SK-N-SH (cell line): ENCODE data around the gene DIP2A. TPM values are rescaled to one million over a fixed set of nuclear protein-coding genes. Genes with fewer than 3 reads are reported as not detected.
A peak's percentile ranks its signal among the peaks of the same experiment; 100 is the strongest.

Experiments
- CTCF ChIA-PET: fragments of 300-600, 350-600 bp; formaldehyde crosslinking; extraction: SDS; loops from one replicate; lab custom pipeline; 2021; lab: Yijun Ruan, JAX
- POLR2A ChIA-PET: fragments of 350-600 bp; sonication (Branson Sonifier 250); formaldehyde crosslinking; extraction: SDS; loops from one replicate; lab custom pipeline; 2020; ENCODE audit warnings: antibody characterized with exemption, inconsistent platforms; lab: Yijun Ruan, JAX
- DNase-seq: peaks from one replicate; pipeline ENCODE4 v3.0.0; 2012
- H2AFZ ChIP-seq: fragments of 200-600 bp; sonication (generic); 2 replicates; pipeline ENCODE4 v1.8.1; 2016; ENCODE audit warnings: antibody characterized with exemption, mild to moderate bottlenecking, low read depth
- H3F3A ChIP-seq: fragments of 200-600 bp; sonication (generic); replicated peaks from 2 replicates; pipeline ENCODE3; 2016; ENCODE audit warnings: antibody characterized with exemption, mild to moderate bottlenecking; ENCODE audit not compliant: insufficient read depth
- H3K27ac ChIP-seq, 2 experiments: fragments of 200-500 bp in 1 of 2; fragments of 200-600 bp in 1 of 2; sonication (Bioruptor generic) in 1 of 2; sonication (generic), shearing (Covaris generic) in 1 of 2; 2 replicates each; pipeline versions ENCODE4 v1.5.1 to v1.6.1; 2014 to 2016; ENCODE audit warnings: low read depth in 2 of 2, inconsistent platforms in 1 of 2, low read length in 1 of 2, mild to moderate bottlenecking in 1 of 2, mixed read lengths in 1 of 2
- H3K27me3 ChIP-seq: fragments of 200-600 bp; sonication (generic), shearing (Covaris generic); 2 replicates; pipeline ENCODE4 v1.6.1; 2016; ENCODE audit warnings: mixed run types; ENCODE audit not compliant: insufficient read depth
- H3K36me3 ChIP-seq, 2 experiments: fragments of 200-500 bp in 1 of 2; fragments of 200-600 bp in 1 of 2; sonication (Bioruptor generic) in 1 of 2; sonication (generic) in 1 of 2; replicated peaks in 1 of 2; 2 replicates each; pipeline versions ENCODE3 to v1.5.1; 2014 to 2016; ENCODE audit warnings: low read length in 1 of 2, mild to moderate bottlenecking in 1 of 2; ENCODE audit not compliant: insufficient read depth in 2 of 2, control insufficient read depth in 1 of 2
- H3K4me1 ChIP-seq, 2 experiments: fragments of 200-500 bp in 1 of 2; fragments of 200-600 bp in 1 of 2; sonication (Bioruptor generic) in 1 of 2; sonication (generic), shearing (Covaris generic) in 1 of 2; 2 replicates each; pipeline versions ENCODE4 v1.5.1 to v1.6.1; 2014 to 2016; ENCODE audit warnings: low read depth in 1 of 2, low read length in 1 of 2, mixed run types in 1 of 2; ENCODE audit not compliant: insufficient read depth in 2 of 2, control insufficient read depth in 1 of 2
- H3K4me2 ChIP-seq: fragments of 200-600 bp; sonication (generic), shearing (Covaris generic); 2 replicates; pipeline ENCODE4 v1.6.1; 2017; ENCODE audit warnings: mixed run types
- H3K4me3 ChIP-seq, 2 experiments: fragments of 200-500 bp in 1 of 2; fragments of 200-600 bp in 1 of 2; sonication (Bioruptor generic) in 1 of 2; sonication (generic), shearing (Covaris generic) in 1 of 2; 2 replicates each; pipeline versions ENCODE4 v1.5.1 to v1.8.1; 2014 to 2016; ENCODE audit warnings: low read depth in 2 of 2, inconsistent platforms in 1 of 2, low read length in 1 of 2, mild to moderate bottlenecking in 1 of 2, mixed read lengths in 1 of 2, moderate library complexity in 1 of 2
- H3K79me2 ChIP-seq: fragments of 200-600 bp; sonication (generic); 2 replicates; pipeline ENCODE4 v1.8.1; 2017; ENCODE audit warnings: mild to moderate bottlenecking; ENCODE audit not compliant: insufficient read depth
- H3K9ac ChIP-seq: fragments of 200-600 bp; sonication (generic); 2 replicates; pipeline ENCODE4 v1.6.1; 2017; ENCODE audit warnings: mixed run types
- H3K9me2 ChIP-seq: fragments of 200-600 bp; sonication (generic); 2 replicates; pipeline ENCODE4 v1.6.1; 2017; ENCODE audit warnings: mixed run types
- H3K9me3 ChIP-seq: fragments of 200-600 bp; sonication (generic); 2 replicates; pipeline ENCODE4 v1.6.1; 2017; ENCODE audit warnings: mixed run types, mild to moderate bottlenecking, moderate library complexity
- H4K20me1 ChIP-seq: fragments of 200-600 bp; sonication (generic); 2 replicates; pipeline ENCODE4 v1.6.1; 2017; ENCODE audit warnings: mild to moderate bottlenecking, mixed run types; ENCODE audit not compliant: insufficient read depth
- CHD2 ChIP-seq: fragments of 150-350 bp; IDR thresholded peaks from 2 replicates; pipeline ENCODE4 v1.6.1; 2018; ENCODE audit warnings: low read length; ENCODE audit not compliant: partially characterized antibody
- ELF1 ChIP-seq: IDR thresholded peaks from 2 replicates; pipeline ENCODE4 v1.4.0; 2012
- FOSL2 ChIP-seq: IDR thresholded peaks from 2 replicates; pipeline ENCODE4 v1.4.0; 2012; ENCODE audit warnings: low read depth, mild to moderate bottlenecking, moderate library complexity, borderline replicate concordance
- FOXJ3 ChIP-seq: sonication (generic); formaldehyde crosslinking; IDR thresholded peaks from 2 replicates; pipeline ENCODE4 v1.5.1; 2020; ENCODE audit warnings: mild to moderate bottlenecking, missing genetic modification reagents
- GATA2 ChIP-seq: sonication (generic); formaldehyde crosslinking; IDR thresholded peaks from 2 replicates; pipeline ENCODE4 v1.5.0; 2020; ENCODE audit warnings: mild to moderate bottlenecking, missing genetic modification reagents
- JUND ChIP-seq: IDR thresholded peaks from 2 replicates; pipeline ENCODE4 v1.4.0; 2012
- MEF2A ChIP-seq: IDR thresholded peaks from 2 replicates; pipeline ENCODE4 v1.4.0; 2012; ENCODE audit warnings: low read depth, borderline replicate concordance
- MXI1 ChIP-seq: IDR thresholded peaks from 2 replicates; pipeline ENCODE4 v1.6.1; 2012; ENCODE audit warnings: mild to moderate bottlenecking, low read depth, low read length, improper control_type of control experiment
- NFIC ChIP-seq: IDR thresholded peaks from 2 replicates; pipeline ENCODE4 v1.4.0; 2012; ENCODE audit warnings: borderline replicate concordance
- RAD21 ChIP-seq: IDR thresholded peaks from 2 replicates; pipeline ENCODE4 v1.6.1; 2012; ENCODE audit warnings: mild to moderate bottlenecking, low read length
- RXRA ChIP-seq: IDR thresholded peaks from 2 replicates; pipeline ENCODE4 v1.4.0; 2012; ENCODE audit warnings: low read depth, mild to moderate bottlenecking, borderline replicate concordance
- SIN3A ChIP-seq: IDR thresholded peaks from 2 replicates; pipeline ENCODE4 v1.6.1; 2012; ENCODE audit warnings: low read depth, mild to moderate bottlenecking, low read length, moderate library complexity, borderline replicate concordance
- SMC3 ChIP-seq: IDR thresholded peaks from 2 replicates; pipeline ENCODE4 v1.6.1; 2012; ENCODE audit warnings: low read depth, low read length, improper control_type of control experiment
- TEAD4 ChIP-seq: IDR thresholded peaks from 2 replicates; pipeline ENCODE4 v1.4.0; 2012; ENCODE audit warnings: mild to moderate bottlenecking, borderline replicate concordance; ENCODE audit not compliant: insufficient read depth
- WGBS: methylation state at CpG from one replicate; pipeline ENCODE4 v1.1.6; 2017; ENCODE audit warnings: low lambda C conversion rate; 5-methylcytosine and 5-hydroxymethylcytosine counted together
- polyA plus RNA-seq, 3 experiments: library from polyadenylated mRNA; depleted of rRNA; stranded (reverse); fragments of >200 nt; gene quantifications; 2 replicates each; pipeline ENCODE4 v1.2.3, GENCODE V29; 2012
- TF ChIP-seq, protein P1 (sequence below): IDR thresholded peaks from 2 replicates; pipeline ENCODE4 v1.4.0; 2012; ENCODE audit warnings: low read depth
- TF ChIP-seq, protein P2 (sequence below): fragments of 150-350 bp; IDR thresholded peaks from 2 replicates; pipeline ENCODE4 v1.6.1; 2017; ENCODE audit warnings: antibody characterized with exemption, low read length, low read depth, borderline replicate concordance
- TF ChIP-seq, protein P3 (sequence below): IDR thresholded peaks from 2 replicates; pipeline ENCODE4 v1.4.0; 2012; ENCODE audit warnings: low read depth, borderline replicate concordance
- TF ChIP-seq, protein P4 (sequence below): IDR thresholded peaks from 2 replicates; pipeline ENCODE4 v1.4.0; 2012; ENCODE audit warnings: low read depth, borderline replicate concordance
- TF ChIP-seq, protein P5 (sequence below): fragments of 200-600 bp; sonication (generic); IDR thresholded peaks from 2 replicates; pipeline ENCODE4 v1.6.1; 2017; ENCODE audit warnings: antibody characterized with exemption, mild to moderate bottlenecking, moderate library complexity
- TF ChIP-seq, protein P6 (sequence below): fragments of 150-350 bp; IDR thresholded peaks from 2 replicates; pipeline ENCODE4 v1.6.1; 2016; ENCODE audit warnings: mild to moderate bottlenecking, low read depth, low read length

The DIP2A gene
- polyA plus RNA-seq, 1 of the 3 experiments (the other 2 are of a cell fraction), result 26.9 TPM

DNA sequence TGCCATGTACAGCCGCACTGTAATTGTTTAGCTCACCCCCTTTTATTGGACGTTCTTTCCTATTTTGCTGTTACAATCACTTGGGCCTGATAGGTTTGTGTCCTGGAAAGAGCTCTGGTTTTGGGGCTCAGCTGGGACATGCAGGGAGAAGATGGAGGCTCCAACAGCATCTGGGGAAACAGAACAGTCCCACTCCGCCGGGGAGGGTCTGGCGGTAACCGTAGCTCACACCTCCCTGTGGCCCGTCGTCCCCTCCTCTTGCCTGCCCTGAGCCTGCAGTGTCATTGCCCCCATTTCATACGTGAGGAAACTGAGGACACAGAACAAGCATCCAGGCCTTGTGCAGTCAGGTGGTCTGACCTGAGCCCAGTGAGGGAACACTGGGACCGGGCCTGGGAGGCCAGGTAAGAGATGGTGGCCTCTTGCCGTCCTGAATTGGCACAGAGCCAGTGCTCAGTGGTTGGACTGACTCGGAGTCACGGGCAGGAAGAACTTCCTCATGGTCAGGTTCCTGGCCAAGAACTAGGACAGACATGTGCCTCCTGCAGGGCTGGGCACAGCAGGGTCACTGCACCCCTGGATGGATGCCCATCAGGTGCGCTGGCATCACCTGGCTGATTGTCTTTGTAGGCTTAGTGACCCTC lies 104.4 kb downstream of the DIP2A start:
- TF ChIP-seq, protein P1, sequence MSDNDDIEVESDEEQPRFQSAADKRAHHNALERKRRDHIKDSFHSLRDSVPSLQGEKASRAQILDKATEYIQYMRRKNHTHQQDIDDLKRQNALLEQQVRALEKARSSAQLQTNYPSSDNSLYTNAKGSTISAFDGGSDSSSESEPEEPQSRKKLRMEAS, result no peak
- TF ChIP-seq NFIC, result no peak
- no peak for TF ChIP-seq RAD21
- TF ChIP-seq TEAD4, result no peak
- TF ChIP-seq, protein P2, sequence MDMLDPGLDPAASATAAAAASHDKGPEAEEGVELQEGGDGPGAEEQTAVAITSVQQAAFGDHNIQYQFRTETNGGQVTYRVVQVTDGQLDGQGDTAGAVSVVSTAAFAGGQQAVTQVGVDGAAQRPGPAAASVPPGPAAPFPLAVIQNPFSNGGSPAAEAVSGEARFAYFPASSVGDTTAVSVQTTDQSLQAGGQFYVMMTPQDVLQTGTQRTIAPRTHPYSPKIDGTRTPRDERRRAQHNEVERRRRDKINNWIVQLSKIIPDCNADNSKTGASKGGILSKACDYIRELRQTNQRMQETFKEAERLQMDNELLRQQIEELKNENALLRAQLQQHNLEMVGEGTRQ, result no peak
- TF ChIP-seq, protein P3, sequence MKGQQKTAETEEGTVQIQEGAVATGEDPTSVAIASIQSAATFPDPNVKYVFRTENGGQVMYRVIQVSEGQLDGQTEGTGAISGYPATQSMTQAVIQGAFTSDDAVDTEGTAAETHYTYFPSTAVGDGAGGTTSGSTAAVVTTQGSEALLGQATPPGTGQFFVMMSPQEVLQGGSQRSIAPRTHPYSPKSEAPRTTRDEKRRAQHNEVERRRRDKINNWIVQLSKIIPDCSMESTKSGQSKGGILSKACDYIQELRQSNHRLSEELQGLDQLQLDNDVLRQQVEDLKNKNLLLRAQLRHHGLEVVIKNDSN, result no peak
- TF ChIP-seq CHD2, result no peak
- TF ChIP-seq GATA2 (CRISPR knock-in tag), result no peak
- TF ChIP-seq, protein P4, sequence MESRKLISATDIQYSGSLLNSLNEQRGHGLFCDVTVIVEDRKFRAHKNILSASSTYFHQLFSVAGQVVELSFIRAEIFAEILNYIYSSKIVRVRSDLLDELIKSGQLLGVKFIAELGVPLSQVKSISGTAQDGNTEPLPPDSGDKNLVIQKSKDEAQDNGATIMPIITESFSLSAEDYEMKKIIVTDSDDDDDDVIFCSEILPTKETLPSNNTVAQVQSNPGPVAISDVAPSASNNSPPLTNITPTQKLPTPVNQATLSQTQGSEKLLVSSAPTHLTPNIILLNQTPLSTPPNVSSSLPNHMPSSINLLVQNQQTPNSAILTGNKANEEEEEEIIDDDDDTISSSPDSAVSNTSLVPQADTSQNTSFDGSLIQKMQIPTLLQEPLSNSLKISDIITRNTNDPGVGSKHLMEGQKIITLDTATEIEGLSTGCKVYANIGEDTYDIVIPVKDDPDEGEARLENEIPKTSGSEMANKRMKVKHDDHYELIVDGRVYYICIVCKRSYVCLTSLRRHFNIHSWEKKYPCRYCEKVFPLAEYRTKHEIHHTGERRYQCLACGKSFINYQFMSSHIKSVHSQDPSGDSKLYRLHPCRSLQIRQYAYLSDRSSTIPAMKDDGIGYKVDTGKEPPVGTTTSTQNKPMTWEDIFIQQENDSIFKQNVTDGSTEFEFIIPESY, result no peak
- TF ChIP-seq RXRA, result no peak
- H3K36me3 ChIP-seq, result peaks cover 30 to 82% of the 10 kb centered on the region in 2 experiments
- ChIA-PET POLR2A (no interaction called here), CTCF (no interaction called here)
- no peaks in the 10 kb centered on the region for H3F3A ChIP-seq
- H4K20me1 ChIP-seq, result no peaks in the 10 kb centered on the region
- no peaks in the 10 kb centered on the region for H3K9me3 ChIP-seq
- 87% methylated on average over 8 of the region's 14 CpGs for WGBS
- no peaks in the 10 kb centered on the region for H3K4me1 ChIP-seq
- peak; percentile 26 for DNase-seq
- H2AFZ ChIP-seq, result no peak overlapping the region
- H3K79me2 ChIP-seq, result no peaks in the 10 kb centered on the region
- H3K4me3 ChIP-seq, result no peak overlapping the region
- no peaks in the 10 kb centered on the region for H3K27me3 ChIP-seq
- H3K9ac ChIP-seq, result no peak overlapping the region
- H3K4me2 ChIP-seq, result no peak overlapping the region
- H3K9me2 ChIP-seq, result no peaks in the 10 kb centered on the region
- no peak overlapping the region for H3K27ac ChIP-seq

DNA sequence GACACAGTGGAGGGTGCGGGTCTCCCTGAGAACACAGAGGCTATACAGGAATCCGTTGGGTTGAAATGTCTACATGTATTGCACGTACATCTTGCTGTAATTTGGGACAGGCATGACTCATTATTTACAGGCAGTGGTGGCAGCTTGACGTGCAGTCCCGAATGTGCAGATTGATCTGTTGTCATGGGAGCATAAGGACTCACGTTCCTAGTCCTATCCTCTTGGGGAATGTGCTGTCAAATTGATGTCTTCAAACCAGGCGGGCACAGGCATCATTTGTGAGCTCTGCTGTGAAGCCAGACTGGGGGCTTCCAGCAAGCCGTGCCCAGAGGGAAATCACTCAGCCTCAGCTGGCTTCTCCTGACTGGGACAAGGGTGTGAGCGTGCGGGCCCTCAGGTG lies 105.7 kb downstream of the DIP2A start:
- WGBS, result 100% methylated on average over 3 of the region's 10 CpGs
- Histone ChIP-seq H3K79me2 (no peaks in the 10 kb centered on the region), H3K4me2 (no peak overlapping the region), H3K9me3 (no peaks in the 10 kb centered on the region), H3K9me2 (no peaks in the 10 kb centered on the region), H3K4me1 (no peaks in the 10 kb centered on the region), H3K27me3 (no peaks in the 10 kb centered on the region), H2AFZ (no peak overlapping the region), H4K20me1 (no peaks in the 10 kb centered on the region), H3K27ac (no peak overlapping the region), H3F3A (no peaks in the 10 kb centered on the region), H3K4me3 (no peak overlapping the region), H3K36me3 (peaks cover 36 to 85% of the 10 kb centered on the region in 2 experiments), H3K9ac (no peak overlapping the region)
- TF ChIP-seq ELF1, result no peak
- TF ChIP-seq MEF2A, result no peak
- TF ChIP-seq JUND, result no peak
- TF ChIP-seq, protein P5, sequence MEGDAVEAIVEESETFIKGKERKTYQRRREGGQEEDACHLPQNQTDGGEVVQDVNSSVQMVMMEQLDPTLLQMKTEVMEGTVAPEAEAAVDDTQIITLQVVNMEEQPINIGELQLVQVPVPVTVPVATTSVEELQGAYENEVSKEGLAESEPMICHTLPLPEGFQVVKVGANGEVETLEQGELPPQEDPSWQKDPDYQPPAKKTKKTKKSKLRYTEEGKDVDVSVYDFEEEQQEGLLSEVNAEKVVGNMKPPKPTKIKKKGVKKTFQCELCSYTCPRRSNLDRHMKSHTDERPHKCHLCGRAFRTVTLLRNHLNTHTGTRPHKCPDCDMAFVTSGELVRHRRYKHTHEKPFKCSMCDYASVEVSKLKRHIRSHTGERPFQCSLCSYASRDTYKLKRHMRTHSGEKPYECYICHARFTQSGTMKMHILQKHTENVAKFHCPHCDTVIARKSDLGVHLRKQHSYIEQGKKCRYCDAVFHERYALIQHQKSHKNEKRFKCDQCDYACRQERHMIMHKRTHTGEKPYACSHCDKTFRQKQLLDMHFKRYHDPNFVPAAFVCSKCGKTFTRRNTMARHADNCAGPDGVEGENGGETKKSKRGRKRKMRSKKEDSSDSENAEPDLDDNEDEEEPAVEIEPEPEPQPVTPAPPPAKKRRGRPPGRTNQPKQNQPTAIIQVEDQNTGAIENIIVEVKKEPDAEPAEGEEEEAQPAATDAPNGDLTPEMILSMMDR, result no peak
- TF ChIP-seq TEAD4, result no peak
- no peak for TF ChIP-seq MXI1
- no peak for TF ChIP-seq SMC3
- TF ChIP-seq NFIC, result no peak
- TF ChIP-seq FOSL2, result no peak
- no peak for TF ChIP-seq SIN3A
- no peak for TF ChIP-seq RAD21
- TF ChIP-seq, protein P6, sequence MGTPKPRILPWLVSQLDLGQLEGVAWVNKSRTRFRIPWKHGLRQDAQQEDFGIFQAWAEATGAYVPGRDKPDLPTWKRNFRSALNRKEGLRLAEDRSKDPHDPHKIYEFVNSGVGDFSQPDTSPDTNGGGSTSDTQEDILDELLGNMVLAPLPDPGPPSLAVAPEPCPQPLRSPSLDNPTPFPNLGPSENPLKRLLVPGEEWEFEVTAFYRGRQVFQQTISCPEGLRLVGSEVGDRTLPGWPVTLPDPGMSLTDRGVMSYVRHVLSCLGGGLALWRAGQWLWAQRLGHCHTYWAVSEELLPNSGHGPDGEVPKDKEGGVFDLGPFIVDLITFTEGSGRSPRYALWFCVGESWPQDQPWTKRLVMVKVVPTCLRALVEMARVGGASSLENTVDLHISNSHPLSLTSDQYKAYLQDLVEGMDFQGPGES, result no peak
- no peak for TF ChIP-seq FOXJ3
- TF ChIP-seq CHD2, result no peak
- ChIA-PET POLR2A (no interaction called here), CTCF (interaction anchor here (0.8 kb wide), 1 partner anchor 30 kb away, joined by 5 read pairs; no protein-coding TSS in a partner anchor)
- no peak for DNase-seq
